ENCODE measurements around the gene RTF1. TPM values are rescaled to one million over a fixed set of nuclear protein-coding genes. Genes with fewer than 3 reads are reported as not detected.
A peak's percentile ranks its signal among the peaks of the same experiment; 100 is the strongest.
"Not testable (repeated sequence)": the region's sequence is repeated elsewhere in the genome, so short reads cannot be mapped to it uniquely, and the experiment has no call there.

Gene RTF1
- total RNA-seq, 2 experiments from 2014 or later: 33.9 to 37.1 TPM

- H3K9me3 Mint-ChIP-seq: no peaks in the 10 kb centered on the region
- DNase-seq: no peak
- H3K4me1 Mint-ChIP-seq: peaks cover 21% of the 10 kb centered on the region
- H3K27ac Mint-ChIP-seq: no peak overlapping the region
- H3K36me3 Mint-ChIP-seq (ENCODE audit: low read depth): peaks cover 20% of the 10 kb centered on the region
- H3K4me3 Mint-ChIP-seq: no peak overlapping the region
- ChIA-PET CTCF (interaction anchor here (1.2 kb wide), 1 partner anchor 8 kb away, joined by 4 read pairs; no protein-coding TSS in a partner anchor), POLR2A (no interaction called here)
- H3K27me3 Mint-ChIP-seq: no peaks in the 10 kb centered on the region
These were observed 28.5 kb downstream of the RTF1 start for GRCh38 chr15:41445399-41445798.

- Mint-ChIP-seq H3K4me3 (no peak overlapping the region), H3K27ac (no peak overlapping the region), H3K4me1 (peaks cover 14% of the 10 kb centered on the region)
These were observed 45.3 kb downstream of the RTF1 start for GRCh38 chr15:41462084-41462795.

GRCh38 chr15:41464889-41465580 is 48.1 kb downstream of the RTF1 start:
- no peak overlapping the region for H3K27ac Mint-ChIP-seq
- H3K27me3 Mint-ChIP-seq: no peaks in the 10 kb centered on the region
- ChIA-PET POLR2A (interaction anchor here (1.1 to 1.3 kb wide), 3 partner anchors 19 to 79 kb away, joined by 3 to 5 read pairs (median 3); partner anchors contain the start of gene RPAP1), CTCF (interaction anchor here (0.8 to 2.7 kb wide), 25 partner anchors 8 to 471 kb away, joined by 3 to 18 read pairs (median 5); partner anchors contain the start of genes MAPKBP1 and RPAP1)
- no peaks in the 10 kb centered on the region for H3K9me3 Mint-ChIP-seq
- H3K36me3 Mint-ChIP-seq (ENCODE audit: low read depth): peaks cover 24% of the 10 kb centered on the region
- DNase-seq: no peak
- no peak overlapping the region for H3K4me3 Mint-ChIP-seq
- peaks cover 14% of the 10 kb centered on the region for H3K4me1 Mint-ChIP-seq

More at GRCh38 chr15:41462084-41462795, 45.3 kb downstream of the RTF1 start:
- Mint-ChIP-seq H3K36me3 (ENCODE audit: low read depth) (peaks cover 31% of the 10 kb centered on the region), H3K27me3 (no peaks in the 10 kb centered on the region), H3K9me3 (no peaks in the 10 kb centered on the region)
- ChIA-PET CTCF (no interaction called here), POLR2A (no interaction called here)
- no peak for DNase-seq

- CTCF ChIA-PET: interaction anchor here (0.5 to 2.7 kb wide), 41 partner anchors 9 to 1050 kb away, joined by 3 to 18 read pairs (median 4); partner anchors contain the start of genes LTK, MAPKBP1 and RPAP1
- Mint-ChIP-seq H3K36me3 (ENCODE audit: low read depth) (peaks cover 30% of the 10 kb centered on the region), H3K9me3 (no peaks in the 10 kb centered on the region), H3K27ac (peak overlapping the region; percentile 48), H3K27me3 (no peaks in the 10 kb centered on the region), H3K4me3 (no peak overlapping the region), H3K4me1 (peaks cover 14% of the 10 kb centered on the region)
- POLR2A ChIA-PET: interaction anchor here (1.1 to 1.4 kb wide), 4 partner anchors 18 to 196 kb away, joined by 3 to 5 read pairs (median 4); partner anchors contain the start of gene RPAP1
- DNase-seq: peak; percentile 17
These were observed 49.0 kb downstream of the RTF1 start for GRCh38 chr15:41465822-41466421.

GRCh38 chr15:41466711-41467110 is 49.8 kb downstream of the RTF1 start:
- H3K27me3 Mint-ChIP-seq: no peaks in the 10 kb centered on the region
- peak overlapping the region; percentile 44 for H3K27ac Mint-ChIP-seq
- ChIA-PET POLR2A (interaction anchor here (1.4 kb wide), 1 partner anchor 195 kb away, joined by 4 read pairs; no protein-coding TSS in a partner anchor), CTCF (interaction anchor here (0.6 to 2.7 kb wide), 26 partner anchors 9 to 1049 kb away, joined by 3 to 18 read pairs (median 5); partner anchors contain the start of genes LTK, MAPKBP1 and RPAP1)
- H3K4me3 Mint-ChIP-seq: no peak overlapping the region
- no peaks in the 10 kb centered on the region for H3K9me3 Mint-ChIP-seq
- peaks cover 14% of the 10 kb centered on the region for H3K4me1 Mint-ChIP-seq
- DNase-seq: no peak
- H3K36me3 Mint-ChIP-seq (ENCODE audit: low read depth): peaks cover 36% of the 10 kb centered on the region

- ChIA-PET POLR2A (interaction anchor here (1.3 kb wide), 1 partner anchor 15 kb away, joined by 3 read pairs; no protein-coding TSS in a partner anchor), CTCF (interaction anchor here (0.7 kb wide), 1 partner anchor 43 kb away, joined by 3 read pairs; no protein-coding TSS in a partner anchor)
- not testable (repeated sequence) for DNase-seq, H3K4me1 Mint-ChIP-seq, H3K9me3 Mint-ChIP-seq, H3K27me3 Mint-ChIP-seq, H3K4me3 Mint-ChIP-seq, H3K27ac Mint-ChIP-seq
- H3K36me3 Mint-ChIP-seq (ENCODE audit: low read depth): peaks cover 38% of the 10 kb centered on the region
These were observed 52.7 kb downstream of the RTF1 start for GRCh38 chr15:41469644-41470043.

- H3K4me3 Mint-ChIP-seq: no peak overlapping the region
- H3K27me3 Mint-ChIP-seq: no peaks in the 10 kb centered on the region
- CTCF ChIA-PET: no interaction called here
- peaks cover 55% of the 10 kb centered on the region for H3K36me3 Mint-ChIP-seq (ENCODE audit: low read depth)
- no peak overlapping the region for H3K27ac Mint-ChIP-seq
- POLR2A ChIA-PET: no interaction called here
- no peaks in the 10 kb centered on the region for H3K4me1 Mint-ChIP-seq
- DNase-seq: no peak
- no peaks in the 10 kb centered on the region for H3K9me3 Mint-ChIP-seq
These were observed 56.5 kb downstream of the RTF1 start for GRCh38 chr15:41473418-41473817.

- Mint-ChIP-seq H3K4me3 (no peak overlapping the region), H3K27ac (no peak overlapping the region), H3K27me3 (no peaks in the 10 kb centered on the region), H3K4me1 (no peaks in the 10 kb centered on the region), H3K9me3 (no peaks in the 10 kb centered on the region), H3K36me3 (ENCODE audit: low read depth) (peaks cover 63% of the 10 kb centered on the region)
- ChIA-PET POLR2A (no interaction called here), CTCF (interaction anchor here (2.0 kb wide), 1 partner anchor 8 kb away, joined by 8 read pairs; no protein-coding TSS in a partner anchor)
- DNase-seq: no peak
These were observed 57.5 kb downstream of the RTF1 start for GRCh38 chr15:41474436-41474835.

- ChIA-PET POLR2A (no interaction called here), CTCF (interaction anchor here (2.0 kb wide), 1 partner anchor 9 kb away, joined by 8 read pairs; no protein-coding TSS in a partner anchor)
- Mint-ChIP-seq H3K9me3 (no peaks in the 10 kb centered on the region), H3K4me3 (no peak overlapping the region), H3K4me1 (no peaks in the 10 kb centered on the region), H3K27me3 (no peaks in the 10 kb centered on the region), H3K27ac (no peak overlapping the region), H3K36me3 (ENCODE audit: low read depth) (peaks cover 61% of the 10 kb centered on the region)
- no peak for DNase-seq
These were observed 58.0 kb downstream of the RTF1 start for GRCh38 chr15:41474941-41475340.

- Mint-ChIP-seq H3K4me1 (no peaks in the 10 kb centered on the region), H3K27me3 (no peaks in the 10 kb centered on the region), H3K36me3 (ENCODE audit: low read depth) (peaks cover 64% of the 10 kb centered on the region), H3K9me3 (no peaks in the 10 kb centered on the region), H3K4me3 (no peak overlapping the region), H3K27ac (no peak overlapping the region)
- ChIA-PET CTCF (interaction anchor here (2.0 kb wide), 1 partner anchor 10 kb away, joined by 8 read pairs; no protein-coding TSS in a partner anchor), POLR2A (no interaction called here)
- no peak for DNase-seq
These were observed 59.6 kb downstream of the RTF1 start for GRCh38 chr15:41476416-41477048.

GRCh38 chr15:41480396-41481140 is 63.7 kb downstream of the RTF1 start:
- no peaks in the 10 kb centered on the region for H3K27me3 Mint-ChIP-seq
- no peak overlapping the region for H3K4me3 Mint-ChIP-seq
- DNase-seq: no peak
- H3K9me3 Mint-ChIP-seq: no peaks in the 10 kb centered on the region
- H3K4me1 Mint-ChIP-seq: peaks cover 16% of the 10 kb centered on the region
- ChIA-PET CTCF (interaction anchor here (0.9 to 1.0 kb wide), 2 partner anchors 15 to 123 kb away, joined by 3 read pairs; no protein-coding TSS in a partner anchor), POLR2A (interaction anchor here (1.8 kb wide), 1 partner anchor 33 kb away, joined by 4 read pairs; the partner anchor contains the start of gene LTK)
- H3K27ac Mint-ChIP-seq: no peak overlapping the region
- peaks cover 71% of the 10 kb centered on the region for H3K36me3 Mint-ChIP-seq (ENCODE audit: low read depth)
